ENCODE data around the gene ZSWIM9. TPM values are rescaled to one million over a fixed set of nuclear protein-coding genes. Genes with fewer than 3 reads are reported as not detected.

Gene ZSWIM9
- total RNA-seq, 2 experiments from 2014 or later = 8.4 to 9.5 TPM

DNA sequence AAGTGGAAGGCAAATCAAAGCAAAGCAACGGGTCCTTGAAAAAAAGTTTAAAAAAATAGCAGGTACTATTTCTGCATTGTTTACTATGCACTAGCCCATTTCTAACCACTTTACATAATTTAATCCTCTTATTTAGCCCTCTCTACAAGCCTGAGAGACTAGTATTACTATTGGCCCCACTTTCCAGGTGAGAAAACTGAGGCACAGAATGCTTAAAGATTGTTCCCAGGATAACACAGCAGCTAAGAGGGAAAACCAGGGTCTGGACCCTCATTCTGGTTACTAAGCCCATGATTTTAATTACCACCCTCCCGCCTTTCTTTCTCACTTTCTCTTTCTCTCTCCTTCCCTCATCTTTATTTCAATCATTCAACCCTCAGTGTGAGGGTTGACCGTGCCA is 5.7 kb downstream of the ZSWIM9 start:
- peaks cover 3% of the 10 kb centered on the region for H3K9me3 Mint-ChIP-seq
- CTCF ChIA-PET = interaction anchor here (2.5 kb wide), 1 partner anchor 18 kb away, joined by 12 read pairs; no protein-coding TSS in a partner anchor
- intact Hi-C loops (cut with micrococcal nuclease) = no loop called here
- POLR2A ChIA-PET = interaction anchor here (0.7 kb wide), 1 partner anchor 52 kb away, joined by 3 read pairs; no protein-coding TSS in a partner anchor
- DNase-seq (no peak), ATAC-seq (no peak)
- no peak overlapping the region for H3K27ac Mint-ChIP-seq
- H3K4me3 Mint-ChIP-seq = no peak overlapping the region
- TF ChIP-seq, protein P1, sequence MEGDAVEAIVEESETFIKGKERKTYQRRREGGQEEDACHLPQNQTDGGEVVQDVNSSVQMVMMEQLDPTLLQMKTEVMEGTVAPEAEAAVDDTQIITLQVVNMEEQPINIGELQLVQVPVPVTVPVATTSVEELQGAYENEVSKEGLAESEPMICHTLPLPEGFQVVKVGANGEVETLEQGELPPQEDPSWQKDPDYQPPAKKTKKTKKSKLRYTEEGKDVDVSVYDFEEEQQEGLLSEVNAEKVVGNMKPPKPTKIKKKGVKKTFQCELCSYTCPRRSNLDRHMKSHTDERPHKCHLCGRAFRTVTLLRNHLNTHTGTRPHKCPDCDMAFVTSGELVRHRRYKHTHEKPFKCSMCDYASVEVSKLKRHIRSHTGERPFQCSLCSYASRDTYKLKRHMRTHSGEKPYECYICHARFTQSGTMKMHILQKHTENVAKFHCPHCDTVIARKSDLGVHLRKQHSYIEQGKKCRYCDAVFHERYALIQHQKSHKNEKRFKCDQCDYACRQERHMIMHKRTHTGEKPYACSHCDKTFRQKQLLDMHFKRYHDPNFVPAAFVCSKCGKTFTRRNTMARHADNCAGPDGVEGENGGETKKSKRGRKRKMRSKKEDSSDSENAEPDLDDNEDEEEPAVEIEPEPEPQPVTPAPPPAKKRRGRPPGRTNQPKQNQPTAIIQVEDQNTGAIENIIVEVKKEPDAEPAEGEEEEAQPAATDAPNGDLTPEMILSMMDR (IDR thresholded peaks at IDR 0.05) = no peak
- H3K27me3 Mint-ChIP-seq = no peaks in the 10 kb centered on the region
- H3K36me3 Mint-ChIP-seq (ENCODE audit: low read depth) = peaks cover 49% of the 10 kb centered on the region
- H3K4me1 Mint-ChIP-seq (ENCODE audit: low read depth) = peaks cover 9% of the 10 kb centered on the region

DNA sequence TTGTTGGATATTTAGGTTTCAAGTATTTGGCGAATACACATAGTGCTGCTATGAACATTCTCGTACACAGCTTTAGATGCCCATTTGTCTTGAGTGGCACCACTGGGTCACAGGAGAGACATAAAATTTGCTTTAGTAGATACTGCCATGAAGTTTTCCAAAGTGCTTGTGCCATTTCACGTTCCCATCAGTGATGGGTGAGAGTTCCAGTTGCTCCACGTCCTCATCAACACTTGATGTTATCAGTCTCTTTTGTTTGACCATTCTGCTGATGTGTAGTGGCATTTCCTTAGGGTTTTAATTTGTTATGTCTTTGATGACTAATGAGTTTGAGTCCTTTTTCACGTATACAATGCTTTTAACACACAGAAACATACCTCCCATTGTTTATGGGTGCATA is 11.0 kb downstream of the ZSWIM9 start:
- Mint-ChIP-seq H3K9me3 (peaks cover 11% of the 10 kb centered on the region), H3K4me1 (ENCODE audit: low read depth) (no peaks in the 10 kb centered on the region), H3K27me3 (no peaks in the 10 kb centered on the region), H3K36me3 (ENCODE audit: low read depth) (peaks cover 38% of the 10 kb centered on the region), H3K27ac (no peak overlapping the region), H3K4me3 (no peak overlapping the region)
- DNase-seq (no peak), ATAC-seq (no peak)
- CTCF ChIA-PET = no interaction called here
- POLR2A ChIA-PET = no interaction called here
- TF ChIP-seq, protein P1 (IDR thresholded peaks at IDR 0.05) = no peak
- intact Hi-C loops (cut with micrococcal nuclease) = no loop called here

DNA sequence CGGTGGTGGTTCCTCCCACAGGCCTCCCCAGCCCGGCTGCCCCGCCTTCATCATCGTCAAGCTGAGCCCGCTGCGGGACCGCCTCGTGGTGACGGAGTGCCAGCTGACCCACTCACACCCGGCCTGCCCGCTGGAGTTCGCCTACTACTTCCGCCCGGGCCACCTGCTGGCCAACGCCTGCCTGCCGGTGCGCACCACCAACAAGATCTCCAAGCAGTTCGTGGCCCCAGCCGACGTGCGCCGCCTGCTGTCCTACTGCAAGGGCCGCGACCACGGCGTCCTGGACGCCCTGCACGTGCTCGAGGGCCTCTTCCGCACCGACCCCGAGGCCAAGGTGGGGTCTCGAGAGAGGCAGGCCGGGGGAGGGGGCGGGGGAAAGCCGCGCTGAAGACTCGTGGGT is 12.0 kb downstream of the ZSWIM9 start:
- ChIA-PET CTCF (no interaction called here), POLR2A (no interaction called here)
- Mint-ChIP-seq H3K27ac (no peak overlapping the region), H3K4me3 (no peak overlapping the region), H3K9me3 (peaks cover 11% of the 10 kb centered on the region), H3K27me3 (no peaks in the 10 kb centered on the region), H3K4me1 (ENCODE audit: low read depth) (no peaks in the 10 kb centered on the region), H3K36me3 (ENCODE audit: low read depth) (peaks cover 34% of the 10 kb centered on the region)
- DNase-seq = no peak
- intact Hi-C loops (cut with micrococcal nuclease) = no loop called here
- TF ChIP-seq, protein P1 (IDR thresholded peaks at IDR 0.05) = no peak
- ATAC-seq = no peak

DNA sequence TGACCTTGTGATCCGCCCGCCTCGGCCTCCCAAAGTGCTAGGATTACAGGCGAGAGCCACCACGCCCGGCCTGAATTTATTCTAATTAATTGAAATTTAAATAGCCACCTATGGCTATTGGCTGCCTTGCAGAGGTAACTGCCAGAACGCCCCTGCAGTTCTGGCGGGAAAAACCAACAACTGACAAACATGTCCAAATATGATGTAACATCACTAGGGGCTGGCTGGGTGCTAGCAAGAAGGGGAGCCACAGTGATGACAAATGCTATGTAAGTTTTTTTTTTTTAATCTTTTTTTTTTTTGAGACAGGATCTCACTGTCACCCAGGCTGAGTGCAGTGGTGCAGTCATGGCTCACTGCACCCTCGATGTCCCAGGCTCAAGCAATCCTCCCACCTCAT is 12.9 kb downstream of the ZSWIM9 start:
- Mint-ChIP-seq H3K27me3 (no peaks in the 10 kb centered on the region), H3K27ac (no peak overlapping the region), H3K4me1 (ENCODE audit: low read depth) (no peaks in the 10 kb centered on the region), H3K36me3 (ENCODE audit: low read depth) (peaks cover 38% of the 10 kb centered on the region), H3K4me3 (no peak overlapping the region), H3K9me3 (peaks cover 11% of the 10 kb centered on the region)
- TF ChIP-seq, protein P1 (IDR thresholded peaks at IDR 0.05) = no peak
- ChIA-PET POLR2A (interaction anchor here (1.2 to 2.8 kb wide), 2 partner anchors 9 to 22 kb away, joined by 3 to 9 read pairs; no protein-coding TSS in a partner anchor), CTCF (interaction anchor here (1.5 kb wide), 1 partner anchor 76 kb away, joined by 3 read pairs; no protein-coding TSS in a partner anchor)
- DNase-seq (no peak), ATAC-seq (peak; percentile 10)
- intact Hi-C loops (cut with micrococcal nuclease) = no loop called here

DNA sequence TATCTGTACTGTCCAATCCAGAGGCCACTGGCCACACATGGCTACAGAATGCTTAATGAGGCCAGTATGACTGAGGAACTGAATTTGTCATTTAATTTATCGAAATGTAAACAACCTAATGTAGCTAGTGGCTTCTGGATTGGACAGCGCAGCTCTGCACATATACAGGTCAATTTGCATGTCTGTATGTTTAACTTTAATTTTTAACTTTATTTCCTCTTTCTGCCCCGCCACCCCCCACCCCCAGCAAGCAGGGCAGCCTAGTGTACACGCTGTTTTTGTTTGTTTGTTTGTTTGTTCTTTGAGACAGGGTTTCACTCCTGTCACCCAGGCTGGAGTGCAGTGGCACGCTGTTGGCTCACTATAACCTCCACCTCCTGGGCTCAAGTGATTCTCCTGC is 15.5 kb downstream of the ZSWIM9 start:
- intact Hi-C loops (cut with micrococcal nuclease) = no loop called here
- CTCF ChIA-PET = interaction anchor here (1.3 kb wide), 1 partner anchor 29 kb away, joined by 3 read pairs; no protein-coding TSS in a partner anchor
- Mint-ChIP-seq H3K4me1 (ENCODE audit: low read depth) (peaks cover 10% of the 10 kb centered on the region), H3K27me3 (no peaks in the 10 kb centered on the region), H3K36me3 (ENCODE audit: low read depth) (peaks cover 39% of the 10 kb centered on the region), H3K27ac (no peak overlapping the region), H3K4me3 (no peak overlapping the region), H3K9me3 (peaks cover 8% of the 10 kb centered on the region)
- POLR2A ChIA-PET = interaction anchor here (1.1 to 2.8 kb wide), 3 partner anchors 12 to 17 kb away, joined by 3 to 9 read pairs (median 9); no protein-coding TSS in a partner anchor
- TF ChIP-seq, protein P1 (IDR thresholded peaks at IDR 0.05) = no peak
- ATAC-seq (no peak), DNase-seq (no peak)
